GM13977 (cell line): ENCODE measurements around the gene CNTNAP5.

Source experiments
- DNase-seq: peaks from one replicate; pipeline ENCODE4 v3.0.0; 2012; ENCODE audit warnings: low spot score
- CTCF ChIP-seq: IDR thresholded peaks from 2 replicates; pipeline ENCODE4 v1.5.1; 2012; ENCODE audit warnings: mild to moderate bottlenecking, control low read depth; ENCODE audit not compliant: insufficient read depth; ENCODE audit errors: extremely low read depth, missing control alignments
- in situ Hi-C: fragments of 300-500 bp; cut with MboI; formaldehyde crosslinking; loops from one replicate; pipeline ENCODE4 v1.12.0; 2022; ENCODE audit warnings: low sequenced_read_pairs, low pct_unique_long_range_greater_than_20kb, mixed read lengths, inconsistent platforms; ENCODE audit not compliant: unreplicated experiment

Gene CNTNAP5

GRCh38 chr2:124725187-124725586, 700.1 kb downstream of the CNTNAP5 start:
- TF ChIP-seq CTCF: no peak
- in situ Hi-C loops: no loop called here
- DNase-seq: no peak

GRCh38 chr2:124740636-124741035, 715.5 kb downstream of the CNTNAP5 start:
- no peak for TF ChIP-seq CTCF
- DNase-seq: no peak
- in situ Hi-C loops: no loop called here

GRCh38 chr2:124753842-124754241, 728.8 kb downstream of the CNTNAP5 start:
- DNase-seq: no peak
- TF ChIP-seq CTCF: no peak
- in situ Hi-C loops: no loop called here

- DNase-seq: no peak
- TF ChIP-seq CTCF: no peak
- in situ Hi-C loops: no loop called here
Observed at GRCh38 chr2:124755386-124755785, 730.3 kb downstream of the CNTNAP5 start.

- no peak for TF ChIP-seq CTCF
- in situ Hi-C loops: no loop called here
- no peak for DNase-seq
Observed at GRCh38 chr2:124756048-124756447, 731.0 kb downstream of the CNTNAP5 start.

- TF ChIP-seq CTCF: no peak
- DNase-seq: no peak
- in situ Hi-C loops: no loop called here
Observed at GRCh38 chr2:124762388-124762787, 737.3 kb downstream of the CNTNAP5 start.

- DNase-seq: no peak
- in situ Hi-C loops: no loop called here
- TF ChIP-seq CTCF: no peak
Observed at GRCh38 chr2:124763611-124764010, 738.5 kb downstream of the CNTNAP5 start.
